SK-N-SH treated with all-trans-retinoic acid at 6 μM for 48 hours (cell line): ENCODE results near the gene MACC1.

Experiments
- ATAC-seq: fragments of 200-7000 bp; cut with Tn5 transposase; 3 replicates; pipeline ENCODE4 v1.9.1; 2020; ENCODE audit warnings: mild to moderate bottlenecking, moderate library complexity
- ARNTL ChIP-seq: fragments of 450-650 bp; formaldehyde crosslinking; IDR thresholded peaks from 2 replicates; pipeline ENCODE4 v1.5.0; 2020; ENCODE audit warnings: low read depth, mild to moderate bottlenecking, moderate library complexity, borderline replicate concordance
- BACH2 ChIP-seq: fragments of 250-450 bp; sonication (Bioruptor Pico); IDR thresholded peaks from 2 replicates; pipeline ENCODE4 v1.9.0; 2021; ENCODE audit warnings: mild to moderate bottlenecking, borderline replicate concordance
- CSDC2 ChIP-seq: fragments of 250-450 bp; sonication (Bioruptor Pico); IDR thresholded peaks from 2 replicates; pipeline ENCODE4 v1.5.0; 2020; ENCODE audit warnings: mild to moderate bottlenecking, moderate library complexity
- ESRRG ChIP-seq: fragments of 250-450 bp; sonication (Bioruptor Pico); IDR thresholded peaks from 2 replicates; pipeline ENCODE4 v1.6.1; 2021; ENCODE audit warnings: mild to moderate bottlenecking
- ISL1 ChIP-seq: fragments of 250-450 bp; sonication (Bioruptor Pico); IDR thresholded peaks from 2 replicates; pipeline ENCODE4 v2.1.2; 2022; ENCODE audit warnings: mild to moderate bottlenecking, moderate library complexity
- OSR1 ChIP-seq: fragments of 250-450 bp; sonication (Bioruptor Pico); IDR thresholded peaks from 2 replicates; pipeline ENCODE4 v1.8.0; 2022; ENCODE audit warnings: moderate library complexity, mild to moderate bottlenecking, inconsistent platforms
- PATZ1 ChIP-seq: fragments of 250-450 bp; sonication (Bioruptor Pico); IDR thresholded peaks from 2 replicates; pipeline ENCODE4 v1.8.0; 2020; ENCODE audit warnings: mild to moderate bottlenecking, moderate library complexity, borderline replicate concordance
- POU6F1 ChIP-seq: fragments of 250-450 bp; sonication (Bioruptor Pico); IDR thresholded peaks from 2 replicates; pipeline ENCODE4 v1.8.0; 2021; ENCODE audit warnings: low read depth, mild to moderate bottlenecking, moderate library complexity, borderline replicate concordance
- PPARA ChIP-seq: fragments of 250-450 bp; sonication (Bioruptor Pico); IDR thresholded peaks from 2 replicates; pipeline ENCODE4 v1.5.0; 2020; ENCODE audit warnings: mild to moderate bottlenecking, borderline replicate concordance
- RARB ChIP-seq: fragments of 250-450 bp; sonication (Bioruptor Pico); IDR thresholded peaks from 2 replicates; pipeline ENCODE4 v1.8.0; 2021; ENCODE audit warnings: mild to moderate bottlenecking, moderate library complexity
- TCF4 ChIP-seq: fragments of 250-450 bp; sonication (Bioruptor Pico); IDR thresholded peaks from 2 replicates; pipeline ENCODE4 v1.8.0; 2021; ENCODE audit warnings: mild to moderate bottlenecking, moderate library complexity, borderline replicate concordance
- TOX ChIP-seq: fragments of 250-450 bp; sonication (Bioruptor Pico); IDR thresholded peaks from 2 replicates; pipeline ENCODE4 v1.8.0; 2021; ENCODE audit warnings: mild to moderate bottlenecking, moderate library complexity, borderline replicate concordance
- TSHZ2 ChIP-seq: fragments of 250-450 bp; sonication (Bioruptor Pico); IDR thresholded peaks from 2 replicates; pipeline ENCODE4 v1.5.0; 2020; ENCODE audit warnings: mild to moderate bottlenecking, moderate library complexity
- ZC3H10 ChIP-seq: fragments of 250-450 bp; sonication (Bioruptor Pico); IDR thresholded peaks from 2 replicates; pipeline ENCODE4 v1.5.1; 2021; ENCODE audit warnings: mild to moderate bottlenecking, moderate library complexity
- ZFP3 ChIP-seq: fragments of 250-450 bp; sonication (Bioruptor Pico); IDR thresholded peaks from 2 replicates; pipeline ENCODE4 v1.5.0; 2020; ENCODE audit warnings: mild to moderate bottlenecking, moderate library complexity
- ZFP30 ChIP-seq: fragments of 450-650 bp; formaldehyde crosslinking; IDR thresholded peaks from 2 replicates; pipeline ENCODE4 v1.5.0; 2022; ENCODE audit warnings: mild to moderate bottlenecking, moderate library complexity
- ZNF565 ChIP-seq: fragments of 450-650 bp; formaldehyde crosslinking; conservative IDR thresholded peaks from 2 replicates; pipeline ENCODE4 v1.5.0; 2020; ENCODE audit warnings: low read depth, mild to moderate bottlenecking, moderate library complexity
- ZNF8 ChIP-seq: fragments of 450-650 bp; formaldehyde crosslinking; IDR thresholded peaks from 2 replicates; pipeline ENCODE4 v1.5.0; 2020; ENCODE audit warnings: mild to moderate bottlenecking, moderate library complexity

MACC1 gene

GRCh38 chr7:20244334-20245120 lies 27.3 kb upstream of the MACC1 start:
- no peak for ATAC-seq

GRCh38 chr7:20241911-20242261 lies 24.7 kb upstream of the MACC1 start:
- ATAC-seq: no peak
- no peak for TF ChIP-seq RARB
- no peak for TF ChIP-seq ARNTL (CRISPR knock-in tag)
- TF ChIP-seq ESRRG (CRISPR knock-in tag): no peak
- TF ChIP-seq OSR1 (CRISPR knock-in tag): no peak
- TF ChIP-seq PATZ1 (CRISPR knock-in tag): no peak
- TF ChIP-seq CSDC2 (CRISPR knock-in tag): no peak

More at GRCh38 chr7:20244334-20245120, 27.3 kb upstream of the MACC1 start:
- TF ChIP-seq TSHZ2 (CRISPR knock-in tag) (no peak), PPARA (CRISPR knock-in tag) (no peak), OSR1 (CRISPR knock-in tag) (no peak)
- TF ChIP-seq, all 23 proteins: peak for 0

GRCh38 chr7:20241194-20241910 lies 24.2 kb upstream of the MACC1 start:
- TF ChIP-seq TOX (CRISPR knock-in tag) (peak; percentile 15; the same call in 1 of the 2 replicates), ZFP30 (CRISPR knock-in tag) (no peak), ISL1 (CRISPR knock-in tag) (peak; percentile 85)
- ATAC-seq: peak; percentile 63

GRCh38 chr7:20240080-20240926 lies 23.1 kb upstream of the MACC1 start:
- no peak for TF ChIP-seq ZC3H10 (CRISPR knock-in tag)
- no peak for TF ChIP-seq OSR1 (CRISPR knock-in tag)
- TF ChIP-seq ZFP30 (CRISPR knock-in tag): no peak
- no peak for TF ChIP-seq BACH2 (CRISPR knock-in tag)
- TF ChIP-seq ARNTL (CRISPR knock-in tag): no peak
- TF ChIP-seq CSDC2 (CRISPR knock-in tag): no peak
- no peak for TF ChIP-seq TSHZ2 (CRISPR knock-in tag)
- TF ChIP-seq TOX (CRISPR knock-in tag): no peak
- no peak for TF ChIP-seq ZNF565 (CRISPR knock-in tag)
- no peak for TF ChIP-seq PPARA (CRISPR knock-in tag)
- no peak for TF ChIP-seq ZNF8 (CRISPR knock-in tag)
- TF ChIP-seq TCF4 (CRISPR knock-in tag): no peak
- TF ChIP-seq ZFP3: no peak
- no peak for TF ChIP-seq POU6F1 (CRISPR knock-in tag)
- no peak for ATAC-seq
